HG02943 (cell line): ENCODE measurements around the gene IGF2BP2.

Experiments used
- ATAC-seq: cut with Tn5 transposase; IDR thresholded peaks from one replicate; pipeline ENCODE4 v1.9.1; 2021; ENCODE audit warnings: mild to moderate bottlenecking, low read depth, moderate library complexity; ENCODE audit not compliant: unreplicated experiment

IGF2BP2 gene

DNA sequence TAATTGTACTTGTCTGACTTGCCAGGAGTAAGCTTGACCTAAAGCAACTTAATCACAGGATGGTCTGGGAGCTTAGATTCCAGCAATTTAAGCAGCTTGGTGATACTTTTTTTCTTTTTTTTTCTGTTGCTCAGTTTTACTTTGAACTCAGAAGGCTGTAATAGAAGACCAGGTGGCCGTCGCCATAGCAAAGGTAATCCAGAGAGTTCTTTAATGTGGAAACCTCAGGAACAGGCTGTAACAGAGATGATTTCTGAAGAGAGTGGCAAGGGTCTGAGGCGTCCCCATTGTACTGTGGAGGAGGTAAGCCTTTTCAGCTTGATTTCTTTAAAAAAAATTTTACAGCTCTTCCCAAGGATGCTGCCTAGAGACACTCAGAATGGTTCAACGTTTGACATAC lies 218.6 kb downstream of the IGF2BP2 start:
- no peak for ATAC-seq

DNA sequence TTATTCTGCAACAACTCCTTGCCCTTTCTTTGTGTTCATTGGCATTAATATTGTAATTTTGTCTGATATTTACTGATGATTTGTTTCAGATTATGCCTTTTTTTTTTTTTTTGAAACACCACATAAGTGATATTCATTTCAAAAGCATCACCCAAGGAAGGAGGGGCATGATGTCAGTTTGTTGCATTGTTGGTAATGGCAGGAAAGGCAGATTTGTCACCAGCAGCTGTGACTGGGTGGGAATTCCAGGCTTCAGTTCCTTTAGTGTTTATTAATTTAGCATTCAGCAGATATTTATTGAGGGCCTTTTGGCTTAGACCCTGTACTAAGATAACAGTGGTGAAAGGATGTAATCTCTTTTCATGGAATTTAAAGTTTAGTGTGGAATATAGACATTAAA lies 219.3 kb downstream of the IGF2BP2 start:
- ATAC-seq: no peak

DNA sequence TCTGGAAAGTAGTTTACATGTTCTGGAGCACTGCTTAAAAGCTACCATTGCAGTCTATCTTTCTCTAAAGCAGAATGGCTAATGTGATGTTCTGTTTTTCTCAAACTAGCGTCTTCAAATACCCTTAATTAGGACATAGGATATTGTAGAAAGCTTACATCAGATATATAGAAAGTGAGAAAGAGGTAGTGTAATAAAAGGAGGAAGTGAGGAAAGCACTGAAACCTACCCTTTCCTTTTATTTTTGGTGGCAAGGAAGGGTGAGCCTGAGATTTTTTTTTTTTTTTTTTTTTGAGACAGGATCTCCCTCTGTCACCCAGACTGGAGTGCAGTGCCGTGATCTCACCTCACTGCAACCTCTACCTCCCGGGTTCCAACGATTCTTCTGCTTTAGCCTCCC lies 229.3 kb downstream of the IGF2BP2 start:
- ATAC-seq: no peak

DNA sequence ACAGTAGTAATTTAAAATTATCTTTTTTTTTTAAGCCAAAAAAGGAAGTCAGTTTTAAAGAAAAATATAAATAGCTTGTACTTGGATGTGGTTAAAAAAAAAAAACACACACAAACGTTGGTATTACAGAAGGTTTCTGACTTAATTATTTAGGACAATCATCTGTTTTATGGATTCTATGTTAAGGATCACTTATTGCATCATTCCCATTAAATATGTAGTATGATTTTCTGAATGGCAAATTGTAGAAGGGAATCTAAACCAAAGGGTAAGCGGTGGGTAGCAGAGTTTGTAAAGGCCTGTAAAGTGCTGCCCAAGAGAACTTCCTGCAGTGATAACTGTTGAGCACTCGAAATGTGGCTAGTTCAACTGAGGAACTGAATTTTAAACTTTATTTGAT lies 230.8 kb downstream of the IGF2BP2 start:
- no peak for ATAC-seq
